ENCODE results near the gene THSD4.

THSD4 gene

GRCh38 chr15:71802770-71803169 is 687.5 kb downstream of the THSD4 start:
- peak; percentile 70 for DNase-seq

- no peak for DNase-seq
Observed at GRCh38 chr15:71804226-71804625, 689.0 kb downstream of the THSD4 start.

GRCh38 chr15:71804695-71805470 is 689.6 kb downstream of the THSD4 start:
- DNase-seq, result no peak

GRCh38 chr15:71806452-71806931 is 691.2 kb downstream of the THSD4 start:
- no peak for DNase-seq

GRCh38 chr15:71807125-71807629 is 691.9 kb downstream of the THSD4 start:
- DNase-seq, result no peak

- DNase-seq, result no peak
Observed at GRCh38 chr15:71807691-71808091, 692.4 kb downstream of the THSD4 start.

- DNase-seq, result no peak
Observed at GRCh38 chr15:71808311-71809020, 693.2 kb downstream of the THSD4 start.

- no peak for DNase-seq
Observed at GRCh38 chr15:71809346-71809745, 694.1 kb downstream of the THSD4 start.

- no peak for DNase-seq
Observed at GRCh38 chr15:71810256-71811035, 695.2 kb downstream of the THSD4 start, which contains the start of gene NR2E3. TSS of gene NR2E3 (plus strand) at chr15:71810554. CDS start at chr15:71810744, 190 bp downstream.

GRCh38 chr15:71811036-71811736 is 695.9 kb downstream of the THSD4 start:
- DNase-seq, result no peak

GRCh38 chr15:71811752-71812735 is 696.8 kb downstream of the THSD4 start:
- DNase-seq, result no peak

- DNase-seq, result no peak
Observed at GRCh38 chr15:71812966-71813722, 697.9 kb downstream of the THSD4 start.

GRCh38 chr15:71813723-71814470 is 698.6 kb downstream of the THSD4 start:
- DNase-seq, result no peak

- DNase-seq, result no peak
Observed at GRCh38 chr15:71815301-71815700, 700.0 kb downstream of the THSD4 start.

GRCh38 chr15:71817351-71817750 is 702.1 kb downstream of the THSD4 start:
- DNase-seq, result no peak

- no peak for DNase-seq
Observed at GRCh38 chr15:71820127-71820526, 704.9 kb downstream of the THSD4 start.

GRCh38 chr15:71821547-71822129 is 706.4 kb downstream of the THSD4 start:
- no peak for DNase-seq

GRCh38 chr15:71822890-71823630 is 707.8 kb downstream of the THSD4 start:
- DNase-seq, result no peak

Measured in stimulated activated CD8-positive, alpha-beta memory T cell treated with anti-CD3 and anti-CD28 coated beads, Interleukin-4, amount 100 ng/mL, for 48 hours (primary cell).